ENCODE results near the gene TMEM120B.
"Not testable (repeated sequence)": the region's sequence is repeated elsewhere in the genome, so short reads cannot be mapped to it uniquely, and the experiment has no call there.

Gene TMEM120B

GRCh38 chr12:121731473-121731872, 18.9 kb downstream of the TMEM120B start:
- Histone ChIP-seq H4K5ac (ENCODE audit: low read length) (no peak overlapping the region), H2AK5ac (ENCODE audit: low read length) (no peak overlapping the region), H3K56ac (ENCODE audit: low read length) (no peak overlapping the region), H3K36me3 (ENCODE audit: control insufficient read depth, insufficient read depth, low read length) (no peaks in the 10 kb centered on the region), H3K4me1 (ENCODE audit: control insufficient read depth, low read depth, low read length) (no peaks in the 10 kb centered on the region), H3K27me3 (ENCODE audit: insufficient read depth, low read length, poor library complexity) (no peaks in the 10 kb centered on the region), H2BK5ac (ENCODE audit: low read length) (no peak overlapping the region), H3K9ac (ENCODE audit: low read length) (no peak overlapping the region), H3K23ac (ENCODE audit: low read length) (no peak overlapping the region), H3K4ac (ENCODE audit: low read depth, low read length) (no peak overlapping the region), H2BK120ac (ENCODE audit: low read depth, low read length) (no peak overlapping the region), H2BK15ac (replicated peaks; ENCODE audit: low read depth) (no peak overlapping the region), H3K27ac (ENCODE audit: low read depth, low read length) (no peak overlapping the region), H3K4me2 (ENCODE audit: low read length) (no peak overlapping the region), H4K8ac (ENCODE audit: low read depth, low read length) (no peak overlapping the region), H3K79me2 (ENCODE audit: control insufficient read depth, insufficient read depth, low read length) (no peaks in the 10 kb centered on the region), H3K4me3 (ENCODE audit: low read length) (no peak overlapping the region), H3K79me1 (ENCODE audit: low read length) (peaks cover 2% of the 10 kb centered on the region), H3K18ac (ENCODE audit: low read length) (no peak overlapping the region)
- no peak for DNase-seq
- no CpG with 5 or more reads among the region's 7 CpGs for WGBS (ENCODE audit: extremely low coverage, insufficient coverage, low lambda C conversion rate)

GRCh38 chr12:121733849-121734248, 21.3 kb downstream of the TMEM120B start:
- Histone ChIP-seq H4K8ac (ENCODE audit: low read depth, low read length) (no peak overlapping the region), H2AK5ac (ENCODE audit: low read length) (no peak overlapping the region), H3K56ac (ENCODE audit: low read length) (no peak overlapping the region), H3K23ac (ENCODE audit: low read length) (no peak overlapping the region), H4K5ac (ENCODE audit: low read length) (no peak overlapping the region), H3K4me1 (ENCODE audit: control insufficient read depth, low read depth, low read length) (no peaks in the 10 kb centered on the region), H3K4me3 (ENCODE audit: low read length) (no peak overlapping the region), H3K27me3 (ENCODE audit: insufficient read depth, low read length, poor library complexity) (no peaks in the 10 kb centered on the region), H3K4ac (ENCODE audit: low read depth, low read length) (no peak overlapping the region), H2BK120ac (ENCODE audit: low read depth, low read length) (no peak overlapping the region), H3K18ac (ENCODE audit: low read length) (no peak overlapping the region), H2BK15ac (replicated peaks; ENCODE audit: low read depth) (no peak overlapping the region), H3K4me2 (ENCODE audit: low read length) (no peak overlapping the region), H3K36me3 (ENCODE audit: control insufficient read depth, insufficient read depth, low read length) (no peaks in the 10 kb centered on the region), H3K27ac (ENCODE audit: low read depth, low read length) (no peak overlapping the region), H3K79me2 (ENCODE audit: control insufficient read depth, insufficient read depth, low read length) (no peaks in the 10 kb centered on the region), H2BK5ac (ENCODE audit: low read length) (no peak overlapping the region), H3K79me1 (ENCODE audit: low read length) (peaks cover 2% of the 10 kb centered on the region), H3K9ac (ENCODE audit: low read length) (no peak overlapping the region)
- no CpG with 5 or more reads among the region's 8 CpGs for WGBS (ENCODE audit: extremely low coverage, insufficient coverage, low lambda C conversion rate)
- DNase-seq = no peak

- no peak overlapping the region for H2BK5ac ChIP-seq (ENCODE audit: low read length)
- no CpG with 5 or more reads among the region's 9 CpGs for WGBS (ENCODE audit: extremely low coverage, insufficient coverage, low lambda C conversion rate)
- no peak overlapping the region for H2BK15ac ChIP-seq (replicated peaks; ENCODE audit: low read depth)
- H3K23ac ChIP-seq (ENCODE audit: low read length) = no peak overlapping the region
- no peaks in the 10 kb centered on the region for H3K4me1 ChIP-seq (ENCODE audit: control insufficient read depth, low read depth, low read length)
- H4K5ac ChIP-seq (ENCODE audit: low read length) = no peak overlapping the region
- DNase-seq = no peak
- no peak overlapping the region for H3K56ac ChIP-seq (ENCODE audit: low read length)
- H3K18ac ChIP-seq (ENCODE audit: low read length) = no peak overlapping the region
- H3K27ac ChIP-seq (ENCODE audit: low read depth, low read length) = no peak overlapping the region
- no peak overlapping the region for H2AK5ac ChIP-seq (ENCODE audit: low read length)
- no peak overlapping the region for H2BK120ac ChIP-seq (ENCODE audit: low read depth, low read length)
- H3K79me2 ChIP-seq (ENCODE audit: control insufficient read depth, insufficient read depth, low read length) = no peaks in the 10 kb centered on the region
- no peaks in the 10 kb centered on the region for H3K36me3 ChIP-seq (ENCODE audit: control insufficient read depth, insufficient read depth, low read length)
- no peak overlapping the region for H3K4ac ChIP-seq (ENCODE audit: low read depth, low read length)
- H3K9ac ChIP-seq (ENCODE audit: low read length) = no peak overlapping the region
- H3K27me3 ChIP-seq (ENCODE audit: insufficient read depth, low read length, poor library complexity) = no peaks in the 10 kb centered on the region
- H3K4me3 ChIP-seq (ENCODE audit: low read length) = no peak overlapping the region
- H3K4me2 ChIP-seq (ENCODE audit: low read length) = no peak overlapping the region
- H4K8ac ChIP-seq (ENCODE audit: low read depth, low read length) = no peak overlapping the region
- H3K79me1 ChIP-seq (ENCODE audit: low read length) = no peaks in the 10 kb centered on the region
Measured at GRCh38 chr12:121738340-121738858, 25.8 kb downstream of the TMEM120B start.

GRCh38 chr12:121740847-121741246, 28.3 kb downstream of the TMEM120B start:
- H2AK5ac ChIP-seq (ENCODE audit: low read length) = no peak overlapping the region
- H3K27ac ChIP-seq (ENCODE audit: low read depth, low read length) = no peak overlapping the region
- no peak overlapping the region for H3K4me3 ChIP-seq (ENCODE audit: low read length)
- H2BK5ac ChIP-seq (ENCODE audit: low read length) = no peak overlapping the region
- H3K56ac ChIP-seq (ENCODE audit: low read length) = no peak overlapping the region
- no peaks in the 10 kb centered on the region for H3K27me3 ChIP-seq (ENCODE audit: insufficient read depth, low read length, poor library complexity)
- no peaks in the 10 kb centered on the region for H3K36me3 ChIP-seq (ENCODE audit: control insufficient read depth, insufficient read depth, low read length)
- H3K4ac ChIP-seq (ENCODE audit: low read depth, low read length) = no peak overlapping the region
- no peaks in the 10 kb centered on the region for H3K79me1 ChIP-seq (ENCODE audit: low read length)
- H3K23ac ChIP-seq (ENCODE audit: low read length) = no peak overlapping the region
- no CpG with 5 or more reads among the region's 4 CpGs for WGBS (ENCODE audit: extremely low coverage, insufficient coverage, low lambda C conversion rate)
- no peak for DNase-seq
- H3K4me1 ChIP-seq (ENCODE audit: control insufficient read depth, low read depth, low read length) = no peaks in the 10 kb centered on the region
- H4K8ac ChIP-seq (ENCODE audit: low read depth, low read length) = no peak overlapping the region
- no peak overlapping the region for H2BK15ac ChIP-seq (replicated peaks; ENCODE audit: low read depth)
- no peak overlapping the region for H4K5ac ChIP-seq (ENCODE audit: low read length)
- no peaks in the 10 kb centered on the region for H3K79me2 ChIP-seq (ENCODE audit: control insufficient read depth, insufficient read depth, low read length)
- H2BK120ac ChIP-seq (ENCODE audit: low read depth, low read length) = no peak overlapping the region
- H3K9ac ChIP-seq (ENCODE audit: low read length) = no peak overlapping the region
- no peak overlapping the region for H3K18ac ChIP-seq (ENCODE audit: low read length)
- H3K4me2 ChIP-seq (ENCODE audit: low read length) = no peak overlapping the region

- no peak overlapping the region for H2BK5ac ChIP-seq (ENCODE audit: low read length)
- no CpG with 5 or more reads among the region's 6 CpGs for WGBS (ENCODE audit: extremely low coverage, insufficient coverage, low lambda C conversion rate)
- no peaks in the 10 kb centered on the region for H3K79me2 ChIP-seq (ENCODE audit: control insufficient read depth, insufficient read depth, low read length)
Measured at GRCh38 chr12:121741743-121742142, 29.2 kb downstream of the TMEM120B start.

GRCh38 chr12:121745545-121745944, 33.0 kb downstream of the TMEM120B start:
- H3K4me1 ChIP-seq (ENCODE audit: control insufficient read depth, low read depth, low read length); H4K8ac ChIP-seq (ENCODE audit: low read depth, low read length); H2BK120ac ChIP-seq (ENCODE audit: low read depth, low read length); DNase-seq; H3K56ac ChIP-seq (ENCODE audit: low read length); H3K4me3 ChIP-seq (ENCODE audit: low read length); H3K79me2 ChIP-seq (ENCODE audit: control insufficient read depth, insufficient read depth, low read length); H3K23ac ChIP-seq (ENCODE audit: low read length); H2BK15ac ChIP-seq (replicated peaks; ENCODE audit: low read depth); H3K27me3 ChIP-seq (ENCODE audit: insufficient read depth, low read length, poor library complexity); H3K9ac ChIP-seq (ENCODE audit: low read length); H3K18ac ChIP-seq (ENCODE audit: low read length); H2BK5ac ChIP-seq (ENCODE audit: low read length); H3K36me3 ChIP-seq (ENCODE audit: control insufficient read depth, insufficient read depth, low read length); H3K4ac ChIP-seq (ENCODE audit: low read depth, low read length); H3K79me1 ChIP-seq (ENCODE audit: low read length); H3K27ac ChIP-seq (ENCODE audit: low read depth, low read length); H3K4me2 ChIP-seq (ENCODE audit: low read length); H2AK5ac ChIP-seq (ENCODE audit: low read length); H4K5ac ChIP-seq (ENCODE audit: low read length): not testable (repeated sequence)
- WGBS (ENCODE audit: extremely low coverage, insufficient coverage, low lambda C conversion rate) = no CpG with 5 or more reads among the region's 5 CpGs

More at GRCh38 chr12:121741743-121742142, 29.2 kb downstream of the TMEM120B start:
- H3K4me3 ChIP-seq (ENCODE audit: low read length) = no peak overlapping the region
- H2BK120ac ChIP-seq (ENCODE audit: low read depth, low read length) = no peak overlapping the region
- H4K5ac ChIP-seq (ENCODE audit: low read length) = no peak overlapping the region
- no peak overlapping the region for H4K8ac ChIP-seq (ENCODE audit: low read depth, low read length)
- no peak overlapping the region for H3K27ac ChIP-seq (ENCODE audit: low read depth, low read length)
- H3K23ac ChIP-seq (ENCODE audit: low read length) = no peak overlapping the region
- no peak overlapping the region for H3K18ac ChIP-seq (ENCODE audit: low read length)
- no peak overlapping the region for H3K4me2 ChIP-seq (ENCODE audit: low read length)
- no peak overlapping the region for H3K56ac ChIP-seq (ENCODE audit: low read length)
- DNase-seq = no peak
- H2BK15ac ChIP-seq (replicated peaks; ENCODE audit: low read depth) = no peak overlapping the region
- H2AK5ac ChIP-seq (ENCODE audit: low read length) = no peak overlapping the region
- no peak overlapping the region for H3K9ac ChIP-seq (ENCODE audit: low read length)
- no peaks in the 10 kb centered on the region for H3K79me1 ChIP-seq (ENCODE audit: low read length)
- no peaks in the 10 kb centered on the region for H3K27me3 ChIP-seq (ENCODE audit: insufficient read depth, low read length, poor library complexity)
- H3K4ac ChIP-seq (ENCODE audit: low read depth, low read length) = no peak overlapping the region
- no peaks in the 10 kb centered on the region for H3K36me3 ChIP-seq (ENCODE audit: control insufficient read depth, insufficient read depth, low read length)
- H3K4me1 ChIP-seq (ENCODE audit: control insufficient read depth, low read depth, low read length) = no peaks in the 10 kb centered on the region
